PFSK-1 (cell line): ENCODE results near the gene PARN.

Experiments
- POLR2AphosphoS5 ChIP-seq: IDR thresholded peaks from 2 replicates; pipeline ENCODE4 v1.6.1; 2012; ENCODE audit warnings: low read depth, mild to moderate bottlenecking, control low read depth, low read length, moderate library complexity
- SIN3A ChIP-seq: IDR thresholded peaks from 2 replicates; pipeline ENCODE4 v1.6.1; 2012; ENCODE audit warnings: mild to moderate bottlenecking, low read length, moderate library complexity, borderline replicate concordance; ENCODE audit not compliant: insufficient read depth
- TAF1 ChIP-seq: IDR thresholded peaks from 2 replicates; pipeline ENCODE4 v1.6.1; 2012; ENCODE audit warnings: low read length, control low read depth, borderline replicate concordance; ENCODE audit not compliant: insufficient read depth
- TF ChIP-seq, protein P1 (sequence below), 2 experiments: IDR thresholded peaks; 2 replicates each; pipeline versions ENCODE4 v1.6.1 to v1.8.0; 2011 to 2012; ENCODE audit warnings: low read depth in 2 of 2, low read length in 2 of 2, control low read depth in 1 of 2, inconsistent platforms in 1 of 2, mild to moderate bottlenecking in 1 of 2, moderate library complexity in 1 of 2; ENCODE audit not compliant: insufficient read depth in 1 of 2

DNA sequence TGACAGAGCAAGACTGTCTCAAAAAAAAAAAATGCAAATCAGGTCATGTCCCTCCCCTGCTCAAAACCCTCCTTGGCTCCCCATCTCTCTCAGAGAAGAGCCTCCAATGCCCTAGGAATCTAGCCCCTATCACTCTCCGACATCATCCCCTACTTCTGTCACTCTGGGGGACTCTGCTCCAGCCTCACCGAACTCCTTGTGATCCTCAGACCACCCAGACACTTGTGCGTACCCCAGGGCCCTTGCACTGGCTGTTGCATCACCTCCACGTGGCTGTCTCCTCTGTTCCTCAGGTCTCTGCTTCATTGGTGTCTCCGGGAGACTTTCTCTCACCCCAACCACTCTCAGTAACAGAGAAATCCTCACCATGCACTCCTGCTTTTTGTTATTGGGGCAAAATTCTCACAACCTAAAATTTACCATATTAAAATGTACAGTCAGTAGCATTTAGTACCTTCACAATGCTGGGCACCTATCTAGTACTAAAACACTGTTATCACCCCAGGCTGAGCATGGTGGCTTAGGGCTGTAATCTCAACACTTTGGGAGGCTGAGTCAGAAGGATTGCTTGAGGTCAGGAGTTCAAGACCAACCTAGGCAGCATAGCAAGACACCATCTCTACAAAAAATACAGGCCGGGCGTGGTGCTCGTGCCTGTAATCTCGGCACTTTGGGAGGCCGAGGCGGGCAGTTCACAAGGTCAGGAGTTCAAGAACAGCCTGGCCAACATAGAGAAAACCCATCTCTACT lies 48.9 kb upstream of the PARN start:
- TF ChIP-seq POLR2AphosphoS5: no peak
- no peak for TF ChIP-seq TAF1
- TF ChIP-seq, protein P1, sequence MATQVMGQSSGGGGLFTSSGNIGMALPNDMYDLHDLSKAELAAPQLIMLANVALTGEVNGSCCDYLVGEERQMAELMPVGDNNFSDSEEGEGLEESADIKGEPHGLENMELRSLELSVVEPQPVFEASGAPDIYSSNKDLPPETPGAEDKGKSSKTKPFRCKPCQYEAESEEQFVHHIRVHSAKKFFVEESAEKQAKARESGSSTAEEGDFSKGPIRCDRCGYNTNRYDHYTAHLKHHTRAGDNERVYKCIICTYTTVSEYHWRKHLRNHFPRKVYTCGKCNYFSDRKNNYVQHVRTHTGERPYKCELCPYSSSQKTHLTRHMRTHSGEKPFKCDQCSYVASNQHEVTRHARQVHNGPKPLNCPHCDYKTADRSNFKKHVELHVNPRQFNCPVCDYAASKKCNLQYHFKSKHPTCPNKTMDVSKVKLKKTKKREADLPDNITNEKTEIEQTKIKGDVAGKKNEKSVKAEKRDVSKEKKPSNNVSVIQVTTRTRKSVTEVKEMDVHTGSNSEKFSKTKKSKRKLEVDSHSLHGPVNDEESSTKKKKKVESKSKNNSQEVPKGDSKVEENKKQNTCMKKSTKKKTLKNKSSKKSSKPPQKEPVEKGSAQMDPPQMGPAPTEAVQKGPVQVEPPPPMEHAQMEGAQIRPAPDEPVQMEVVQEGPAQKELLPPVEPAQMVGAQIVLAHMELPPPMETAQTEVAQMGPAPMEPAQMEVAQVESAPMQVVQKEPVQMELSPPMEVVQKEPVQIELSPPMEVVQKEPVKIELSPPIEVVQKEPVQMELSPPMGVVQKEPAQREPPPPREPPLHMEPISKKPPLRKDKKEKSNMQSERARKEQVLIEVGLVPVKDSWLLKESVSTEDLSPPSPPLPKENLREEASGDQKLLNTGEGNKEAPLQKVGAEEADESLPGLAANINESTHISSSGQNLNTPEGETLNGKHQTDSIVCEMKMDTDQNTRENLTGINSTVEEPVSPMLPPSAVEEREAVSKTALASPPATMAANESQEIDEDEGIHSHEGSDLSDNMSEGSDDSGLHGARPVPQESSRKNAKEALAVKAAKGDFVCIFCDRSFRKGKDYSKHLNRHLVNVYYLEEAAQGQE (IDR thresholded peaks at IDR 0.05; ENCODE audit: insufficient read depth in 1 of 2, low read depth in 2 of 2, low read length in 2 of 2): no peak
- TF ChIP-seq SIN3A: no peak
